ENCODE results near the gene OR52N5. TPM values are rescaled to one million over a fixed set of nuclear protein-coding genes. Genes with fewer than 3 reads are reported as not detected.

Gene OR52N5
- total RNA-seq, 6 experiments from 2014 or later: not detected

- H3K9me3 Mint-ChIP-seq: peaks cover 4% of the 10 kb centered on the region; the same call in 1 of the 2 replicates
- H3K27ac Mint-ChIP-seq: no peak overlapping the region
- H3K27me3 Mint-ChIP-seq (ENCODE audit: insufficient read depth): peaks cover 8% of the 10 kb centered on the region; the same call in 1 of the 2 replicates
- H3K4me3 Mint-ChIP-seq: no peak overlapping the region
- no peak for TF ChIP-seq CTCF (IDR thresholded peaks at IDR 0.05)
- no peaks in the 10 kb centered on the region for H3K36me3 Mint-ChIP-seq (ENCODE audit: low read depth)
- no peak for DNase-seq
- peaks cover 25% of the 10 kb centered on the region for H3K4me1 Mint-ChIP-seq (ENCODE audit: low read depth)
Observed at GRCh38 chr11:5738431-5738830, 44.7 kb downstream of the OR52N5 start.

- H3K27ac Mint-ChIP-seq: no peak overlapping the region
- DNase-seq: no peak
- peaks cover 4% of the 10 kb centered on the region; the same call in 1 of the 2 replicates for H3K9me3 Mint-ChIP-seq
Observed at GRCh38 chr11:5737670-5738392, 45.3 kb downstream of the OR52N5 start.

DNA sequence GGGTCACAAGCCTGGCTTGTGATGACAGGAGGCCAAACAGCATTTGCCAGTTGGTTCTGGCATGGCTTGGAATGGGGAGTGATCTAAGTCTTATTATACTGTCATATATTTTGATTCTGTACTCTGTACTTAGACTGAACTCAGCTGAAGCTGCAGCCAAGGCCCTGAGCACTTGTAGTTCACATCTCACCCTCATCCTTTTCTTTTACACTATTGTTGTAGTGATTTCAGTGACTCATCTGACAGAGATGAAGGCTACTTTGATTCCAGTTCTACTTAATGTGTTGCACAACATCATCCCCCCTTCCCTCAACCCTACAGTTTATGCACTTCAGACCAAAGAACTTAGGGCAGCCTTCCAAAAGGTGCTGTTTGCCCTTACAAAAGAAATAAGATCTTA lies 46.1 kb downstream of the OR52N5 start:
- DNase-seq: peak; percentile 8
- TF ChIP-seq CTCF (IDR thresholded peaks at IDR 0.05): no peak
- H3K9me3 Mint-ChIP-seq: peaks cover 4% of the 10 kb centered on the region; the same call in 1 of the 2 replicates
- H3K36me3 Mint-ChIP-seq (ENCODE audit: low read depth): no peaks in the 10 kb centered on the region
- no peak overlapping the region for H3K4me3 Mint-ChIP-seq
- H3K27me3 Mint-ChIP-seq (ENCODE audit: insufficient read depth): peaks cover 1% of the 10 kb centered on the region; the same call in 1 of the 2 replicates
- H3K27ac Mint-ChIP-seq: no peak overlapping the region
- peaks cover 25% of the 10 kb centered on the region for H3K4me1 Mint-ChIP-seq (ENCODE audit: low read depth)

More at GRCh38 chr11:5737670-5738392, 45.3 kb downstream of the OR52N5 start:
- Mint-ChIP-seq H3K27me3 (ENCODE audit: insufficient read depth) (peaks cover 4% of the 10 kb centered on the region; the same call in 1 of the 2 replicates), H3K4me1 (ENCODE audit: low read depth) (peaks cover 25% of the 10 kb centered on the region), H3K36me3 (ENCODE audit: low read depth) (no peaks in the 10 kb centered on the region), H3K4me3 (no peak overlapping the region)
- no peak for TF ChIP-seq CTCF (IDR thresholded peaks at IDR 0.05)

- Mint-ChIP-seq H3K9me3 (peaks cover 2% of the 10 kb centered on the region; the same call in 1 of the 2 replicates), H3K36me3 (ENCODE audit: low read depth) (no peaks in the 10 kb centered on the region), H3K4me3 (no peak within 1 kb of the TSS), H3K4me1 (ENCODE audit: low read depth) (peaks cover 25% of the 10 kb centered on the region), H3K27me3 (ENCODE audit: insufficient read depth) (peaks cover 1% of the 10 kb centered on the region; the same call in 1 of the 2 replicates), H3K27ac (no peak within 1 kb of the TSS)
- DNase-seq: no peak
- TF ChIP-seq CTCF (IDR thresholded peaks at IDR 0.05): no peak
Observed at GRCh38 chr11:5736396-5736795, 46.8 kb downstream of the OR52N5 start, which contains the start of gene OR56B1. Gene OR56B1, plus strand, starts transcription at chr11:5736448. Its CDS starts 69 bp downstream, at chr11:5736517.

- DNase-seq: no peak
- peaks cover 15% of the 10 kb centered on the region; the same call in 1 of the 2 replicates for H3K27me3 Mint-ChIP-seq (ENCODE audit: insufficient read depth)
- TF ChIP-seq CTCF (IDR thresholded peaks at IDR 0.05): no peak
- no peak overlapping the region for H3K27ac Mint-ChIP-seq
- no peaks in the 10 kb centered on the region for H3K36me3 Mint-ChIP-seq (ENCODE audit: low read depth)
- H3K9me3 Mint-ChIP-seq: no peaks in the 10 kb centered on the region
- H3K4me3 Mint-ChIP-seq: no peak overlapping the region
- no peaks in the 10 kb centered on the region for H3K4me1 Mint-ChIP-seq (ENCODE audit: low read depth)
Observed at GRCh38 chr11:5727691-5728090, 55.5 kb downstream of the OR52N5 start.
